ENCODE measurements around the gene NUP93.
A peak's percentile ranks its signal among the peaks of the same experiment; 100 is the strongest.

Gene NUP93

DNA sequence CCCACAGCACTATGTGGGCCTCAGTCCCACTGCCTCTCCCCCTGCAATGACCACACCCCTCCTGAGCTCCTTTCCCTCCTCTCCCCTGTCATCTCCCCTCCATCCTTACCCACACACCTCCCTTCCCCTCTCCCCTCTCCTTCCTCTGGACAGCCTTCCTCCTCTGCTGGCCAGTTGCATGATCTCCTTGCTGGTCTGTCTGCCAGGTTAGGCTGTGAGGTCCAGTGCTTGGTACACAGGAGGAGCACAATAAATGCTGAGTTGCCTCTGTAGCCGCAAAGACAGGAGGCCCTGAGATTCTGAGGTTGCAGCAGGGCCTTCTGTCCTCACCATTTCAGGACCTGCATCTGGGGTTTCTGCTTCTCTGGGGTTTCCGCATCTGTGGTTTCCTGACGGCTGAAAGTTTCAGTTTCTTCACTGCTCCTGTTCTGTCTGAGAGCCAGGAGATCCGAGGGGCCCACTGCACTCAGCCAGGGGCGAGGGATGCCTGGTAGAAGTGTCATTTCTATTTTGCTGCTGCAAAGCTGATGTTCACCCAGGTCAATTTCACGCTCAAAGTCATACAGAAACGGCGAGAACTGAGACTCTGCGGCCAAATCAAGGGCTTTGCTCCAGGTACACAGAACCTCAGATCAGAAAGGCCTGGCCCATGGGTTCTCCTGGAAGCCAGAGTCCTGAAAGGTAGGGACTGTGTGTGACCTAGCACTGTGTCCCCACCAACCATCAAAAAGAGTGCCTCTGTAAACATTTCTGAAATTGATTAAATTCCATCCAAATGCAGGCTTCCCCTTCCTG, 130.5 kb downstream of the NUP93 start:
- TF ChIP-seq CTCF (IDR thresholded peaks at IDR 0.05; ENCODE audit: insufficient read depth, low read length, poor library complexity, severe bottlenecking): no peak
- TF ChIP-seq EZH2phosphoT487 (conservative IDR thresholded peaks at IDR 0.05; ENCODE audit: low read length): no peak
- Histone ChIP-seq H3F3A (ENCODE audit: insufficient read depth) (no peaks in the 10 kb centered on the region), H3K36me3 (ENCODE audit: low read length) (no peaks in the 10 kb centered on the region), H3K27ac (ENCODE audit: low read depth, low read length) (no peak overlapping the region), H3K4me3 (ENCODE audit: insufficient read depth, low read length, poor library complexity, severe bottlenecking) (no peak overlapping the region), H3K9me3 (ENCODE audit: insufficient read depth, low read length) (no peaks in the 10 kb centered on the region), H3K79me2 (ENCODE audit: insufficient read depth, low read length) (no peaks in the 10 kb centered on the region), H4K20me1 (ENCODE audit: low read depth, low read length) (no peaks in the 10 kb centered on the region), H3K27me3 (ENCODE audit: low read length) (no peaks in the 10 kb centered on the region), H3K4me2 (ENCODE audit: low read depth, low read length, poor library complexity, severe bottlenecking) (peak overlapping the region; percentile 18), H3K9ac (ENCODE audit: low read length) (peak overlapping the region; percentile 4; the same call in 1 of the 2 replicates), H2AFZ (ENCODE audit: low read depth, low read length, severe bottlenecking) (peak overlapping the region; percentile 31), H3K9me2 (replicated peaks; ENCODE audit: insufficient read depth, low read length) (no peaks in the 10 kb centered on the region)

GRCh38 chr16:56861092-56861610, 131.2 kb downstream of the NUP93 start:
- Histone ChIP-seq H3K36me3 (ENCODE audit: low read length) (no peaks in the 10 kb centered on the region), H3K9me3 (ENCODE audit: insufficient read depth, low read length) (no peaks in the 10 kb centered on the region), H3K9ac (ENCODE audit: low read length) (peak overlapping the region; percentile 4; the same call in 1 of the 2 replicates), H3K4me3 (ENCODE audit: insufficient read depth, low read length, poor library complexity, severe bottlenecking) (no peak overlapping the region), H3K27me3 (ENCODE audit: low read length) (no peaks in the 10 kb centered on the region), H4K20me1 (ENCODE audit: low read depth, low read length) (no peaks in the 10 kb centered on the region), H3K27ac (ENCODE audit: low read depth, low read length) (no peak overlapping the region), H3K4me2 (ENCODE audit: low read depth, low read length, poor library complexity, severe bottlenecking) (no peak overlapping the region), H2AFZ (ENCODE audit: low read depth, low read length, severe bottlenecking) (no peak overlapping the region), H3K9me2 (replicated peaks; ENCODE audit: insufficient read depth, low read length) (no peaks in the 10 kb centered on the region), H3F3A (ENCODE audit: insufficient read depth) (no peaks in the 10 kb centered on the region), H3K79me2 (ENCODE audit: insufficient read depth, low read length) (no peaks in the 10 kb centered on the region)
- TF ChIP-seq EZH2phosphoT487 (conservative IDR thresholded peaks at IDR 0.05; ENCODE audit: low read length) (no peak), CTCF (IDR thresholded peaks at IDR 0.05; ENCODE audit: insufficient read depth, low read length, poor library complexity, severe bottlenecking) (no peak)

DNA sequence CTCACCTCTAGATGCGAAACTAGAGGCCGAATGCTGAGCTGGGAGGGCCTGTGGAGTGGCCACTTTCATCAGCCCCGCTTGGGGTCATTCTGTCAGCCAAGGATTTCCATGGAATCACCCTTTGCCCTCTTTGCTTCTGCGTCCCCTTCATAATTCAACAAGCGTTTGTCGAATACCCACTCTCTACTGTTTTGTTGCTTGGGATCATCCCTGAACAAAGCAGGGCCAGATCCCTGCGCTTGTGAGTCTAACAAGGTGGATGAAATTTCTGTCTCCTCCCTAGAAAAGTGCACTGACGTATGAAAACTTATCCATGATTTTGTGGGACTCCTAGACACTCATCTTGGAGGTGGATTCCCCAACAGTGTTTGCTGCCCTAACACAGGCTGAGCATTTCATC, 131.8 kb downstream of the NUP93 start:
- Histone ChIP-seq H3K4me2 (ENCODE audit: low read depth, low read length, poor library complexity, severe bottlenecking) (no peak overlapping the region), H3K27ac (ENCODE audit: low read depth, low read length) (no peak overlapping the region)

More for the DNA sequence above, 131.8 kb downstream of the NUP93 start:
- TF ChIP-seq EZH2phosphoT487 (conservative IDR thresholded peaks at IDR 0.05; ENCODE audit: low read length) (no peak), CTCF (IDR thresholded peaks at IDR 0.05; ENCODE audit: insufficient read depth, low read length, poor library complexity, severe bottlenecking) (no peak)
- no peak overlapping the region for H3K9ac ChIP-seq (ENCODE audit: low read length)
- H3K36me3 ChIP-seq (ENCODE audit: low read length): no peaks in the 10 kb centered on the region
- H3K9me3 ChIP-seq (ENCODE audit: insufficient read depth, low read length): no peaks in the 10 kb centered on the region
- no peaks in the 10 kb centered on the region for H3K79me2 ChIP-seq (ENCODE audit: insufficient read depth, low read length)
- H3F3A ChIP-seq (ENCODE audit: insufficient read depth): no peaks in the 10 kb centered on the region
- no peak overlapping the region for H2AFZ ChIP-seq (ENCODE audit: low read depth, low read length, severe bottlenecking)
- no peaks in the 10 kb centered on the region for H3K9me2 ChIP-seq (replicated peaks; ENCODE audit: insufficient read depth, low read length)
- no peak overlapping the region for H3K4me3 ChIP-seq (ENCODE audit: insufficient read depth, low read length, poor library complexity, severe bottlenecking)
- no peaks in the 10 kb centered on the region for H3K27me3 ChIP-seq (ENCODE audit: low read length)
- H4K20me1 ChIP-seq (ENCODE audit: low read depth, low read length): no peaks in the 10 kb centered on the region

All from SU-DHL-6 (cell line).